Activated T-helper 1 cell treated with anti-CD3 and anti-CD28 coated beads, Interleukin-12 subunit alpha, Interleukin-12 subunit beta, Interleukin-2, Interleukin-4 antibody, amounts not matched to agents 30 ng/mL and 10 ng/mL and 1 ng/mL, durations not matched to agents 14 hours and 24 hours and 36 hours (primary cell): ENCODE measurements around the gene CNDP1. TPM values are rescaled to one million over a fixed set of nuclear protein-coding genes. Genes with fewer than 3 reads are reported as not detected.

ENCODE experiments used
- DNase-seq: peaks from one replicate; pipeline ENCODE4 v3.0.0; 2021; ENCODE audit warnings: low spot score
- H3K27ac Mint-ChIP-seq: one replicate; pipeline ENCODE4 v1.8.0; 2021; ENCODE audit warnings: mild to moderate bottlenecking, mixed read lengths
- H3K27me3 Mint-ChIP-seq: one replicate; pipeline ENCODE4 v1.8.0; 2022; ENCODE audit warnings: mild to moderate bottlenecking, moderate library complexity, mixed read lengths; ENCODE audit not compliant: insufficient read depth
- H3K36me3 Mint-ChIP-seq: one replicate; pipeline ENCODE4 v1.8.0; 2021; ENCODE audit warnings: low read depth, mixed read lengths
- H3K4me1 Mint-ChIP-seq: one replicate; pipeline ENCODE4 v1.8.0; 2021; ENCODE audit warnings: low read depth, mixed read lengths
- H3K4me3 Mint-ChIP-seq: one replicate; pipeline ENCODE4 v1.8.0; 2021; ENCODE audit warnings: mild to moderate bottlenecking, moderate library complexity, mixed read lengths
- H3K9me3 Mint-ChIP-seq: one replicate; pipeline ENCODE4 v1.8.0; 2021; ENCODE audit warnings: mixed read lengths
- intact Hi-C: fragments of 100-400 bp; cut with micrococcal nuclease; formaldehyde crosslinking; loops from one replicate; pipeline ENCODE4 v1.15.1; 2024
- total RNA-seq: library from RNA; stranded (reverse); gene quantifications from 2 replicates; pipeline ENCODE4 v1.2.3, GENCODE V29; 2022

CNDP1 gene
- total RNA-seq, 1 donor from 2014 or later = not detected

- Mint-ChIP-seq H3K9me3 (no peaks in the 10 kb centered on the region), H3K36me3 (no peaks in the 10 kb centered on the region), H3K27me3 (peaks cover 2% of the 10 kb centered on the region), H3K4me1 (peaks cover 3% of the 10 kb centered on the region), H3K4me3 (no peak overlapping the region), H3K27ac (no peak overlapping the region)
- intact Hi-C loops = no loop called here
- DNase-seq = no peak
Observed at GRCh38 chr18:74622072-74622471, 87.8 kb downstream of the CNDP1 start.

GRCh38 chr18:74623047-74623816 is 88.9 kb downstream of the CNDP1 start:
- no peaks in the 10 kb centered on the region for H3K9me3 Mint-ChIP-seq
- no peaks in the 10 kb centered on the region for H3K36me3 Mint-ChIP-seq
- DNase-seq = no peak
- no peak overlapping the region for H3K27ac Mint-ChIP-seq
- intact Hi-C loops = no loop called here
- peaks cover 2% of the 10 kb centered on the region for H3K27me3 Mint-ChIP-seq
- peaks cover 11% of the 10 kb centered on the region for H3K4me1 Mint-ChIP-seq
- H3K4me3 Mint-ChIP-seq = no peak overlapping the region

GRCh38 chr18:74624466-74624865 is 90.2 kb downstream of the CNDP1 start:
- H3K9me3 Mint-ChIP-seq = no peaks in the 10 kb centered on the region
- H3K4me3 Mint-ChIP-seq = no peak overlapping the region
- no peak overlapping the region for H3K27ac Mint-ChIP-seq
- H3K4me1 Mint-ChIP-seq = peaks cover 16% of the 10 kb centered on the region
- no peak for DNase-seq
- no peaks in the 10 kb centered on the region for H3K27me3 Mint-ChIP-seq
- intact Hi-C loops = no loop called here
- no peaks in the 10 kb centered on the region for H3K36me3 Mint-ChIP-seq

- intact Hi-C loops = no loop called here
- peaks cover 16% of the 10 kb centered on the region for H3K4me1 Mint-ChIP-seq
- no peak for DNase-seq
- H3K27me3 Mint-ChIP-seq = no peaks in the 10 kb centered on the region
- H3K4me3 Mint-ChIP-seq = no peak overlapping the region
- H3K36me3 Mint-ChIP-seq = no peaks in the 10 kb centered on the region
- no peaks in the 10 kb centered on the region for H3K9me3 Mint-ChIP-seq
- H3K27ac Mint-ChIP-seq = no peak overlapping the region
Observed at GRCh38 chr18:74625157-74625556, 90.9 kb downstream of the CNDP1 start.

- DNase-seq = no peak
- H3K9me3 Mint-ChIP-seq = no peaks in the 10 kb centered on the region
- no peaks in the 10 kb centered on the region for H3K36me3 Mint-ChIP-seq
- H3K27me3 Mint-ChIP-seq = no peaks in the 10 kb centered on the region
- H3K4me3 Mint-ChIP-seq = no peak overlapping the region
- intact Hi-C loops = no loop called here
- H3K27ac Mint-ChIP-seq = no peak overlapping the region
- peaks cover 25% of the 10 kb centered on the region for H3K4me1 Mint-ChIP-seq
Observed at GRCh38 chr18:74626049-74626874, 92.0 kb downstream of the CNDP1 start.

- Mint-ChIP-seq H3K4me3 (peak overlapping the region; percentile 42), H3K27me3 (no peaks in the 10 kb centered on the region), H3K9me3 (no peaks in the 10 kb centered on the region), H3K27ac (peak overlapping the region; percentile 31), H3K4me1 (peaks cover 53% of the 10 kb centered on the region), H3K36me3 (peaks cover 29% of the 10 kb centered on the region)
- no peak for DNase-seq
- intact Hi-C loops = loop anchor here (1.0 kb wide), 1 partner anchor 33 kb away; no protein-coding TSS in a partner anchor
Observed at GRCh38 chr18:74630804-74631203, 96.5 kb downstream of the CNDP1 start.

GRCh38 chr18:74631212-74631611 is 96.9 kb downstream of the CNDP1 start:
- peaks cover 53% of the 10 kb centered on the region for H3K4me1 Mint-ChIP-seq

GRCh38 chr18:74631623-74632350 is 97.5 kb downstream of the CNDP1 start:
- Mint-ChIP-seq H3K36me3 (peaks cover 29% of the 10 kb centered on the region), H3K27me3 (no peaks in the 10 kb centered on the region), H3K4me3 (peak overlapping the region; percentile 80), H3K9me3 (no peaks in the 10 kb centered on the region), H3K4me1 (peaks cover 53% of the 10 kb centered on the region), H3K27ac (peak overlapping the region; percentile 90)
- intact Hi-C loops = loop anchor here (1.0 kb wide), 1 partner anchor 33 kb away; no protein-coding TSS in a partner anchor
- peak; percentile 19 for DNase-seq

More at GRCh38 chr18:74631212-74631611, 96.9 kb downstream of the CNDP1 start:
- no peaks in the 10 kb centered on the region for H3K9me3 Mint-ChIP-seq
- intact Hi-C loops = loop anchor here (1.0 kb wide), 1 partner anchor 33 kb away; no protein-coding TSS in a partner anchor
- no peaks in the 10 kb centered on the region for H3K27me3 Mint-ChIP-seq
- peaks cover 29% of the 10 kb centered on the region for H3K36me3 Mint-ChIP-seq
- DNase-seq = no peak
- H3K27ac Mint-ChIP-seq = peak overlapping the region; percentile 90
- H3K4me3 Mint-ChIP-seq = peak overlapping the region; percentile 80

GRCh38 chr18:74632351-74632679 is 98.0 kb downstream of the CNDP1 start:
- intact Hi-C loops = no loop called here
- peaks cover 48% of the 10 kb centered on the region for H3K4me1 Mint-ChIP-seq
- H3K9me3 Mint-ChIP-seq = no peaks in the 10 kb centered on the region
- peak overlapping the region; percentile 80 for H3K4me3 Mint-ChIP-seq
- H3K27ac Mint-ChIP-seq = peak overlapping the region; percentile 90
- no peak for DNase-seq
- H3K36me3 Mint-ChIP-seq = peaks cover 29% of the 10 kb centered on the region
- no peaks in the 10 kb centered on the region for H3K27me3 Mint-ChIP-seq

GRCh38 chr18:74632856-74633255 is 98.6 kb downstream of the CNDP1 start:
- Mint-ChIP-seq H3K36me3 (peaks cover 32% of the 10 kb centered on the region), H3K4me3 (no peak overlapping the region), H3K27ac (no peak overlapping the region), H3K4me1 (peaks cover 42% of the 10 kb centered on the region), H3K9me3 (no peaks in the 10 kb centered on the region), H3K27me3 (no peaks in the 10 kb centered on the region)
- DNase-seq = no peak
- intact Hi-C loops = no loop called here

GRCh38 chr18:74633652-74634352 is 99.5 kb downstream of the CNDP1 start:
- Mint-ChIP-seq H3K4me1 (peaks cover 41% of the 10 kb centered on the region), H3K36me3 (peaks cover 33% of the 10 kb centered on the region), H3K27me3 (no peaks in the 10 kb centered on the region), H3K9me3 (no peaks in the 10 kb centered on the region), H3K4me3 (no peak overlapping the region), H3K27ac (no peak overlapping the region)
- intact Hi-C loops = no loop called here
- no peak for DNase-seq

- intact Hi-C loops = no loop called here
- peaks cover 37% of the 10 kb centered on the region for H3K4me1 Mint-ChIP-seq
- DNase-seq = no peak
- H3K36me3 Mint-ChIP-seq = peaks cover 33% of the 10 kb centered on the region
- H3K27ac Mint-ChIP-seq = no peak overlapping the region
- H3K4me3 Mint-ChIP-seq = no peak overlapping the region
- H3K27me3 Mint-ChIP-seq = no peaks in the 10 kb centered on the region
- H3K9me3 Mint-ChIP-seq = no peaks in the 10 kb centered on the region
Observed at GRCh38 chr18:74635224-74635975, 101.1 kb downstream of the CNDP1 start.
